HG03575 (cell line): ENCODE results near the gene ABCE1.

Experiments used
- ATAC-seq: cut with Tn5 transposase; IDR thresholded peaks from one replicate; pipeline ENCODE4 v1.9.1; 2021; ENCODE audit not compliant: unreplicated experiment, insufficient number of reproducible peaks, low FRiP score; ENCODE audit errors: extremely low read depth

ABCE1 gene

GRCh38 chr4:145097821-145098674 lies at the start of gene ABCE1, which contains the start of gene ANAPC10:
TSS of gene ABCE1 (plus strand) at chr4:145098311. CDS start at chr4:145104413, 6,102 bp downstream.
TSS of gene ANAPC10 (minus strand) at chr4:145098196. CDS start at chr4:145096099, 2,097 bp downstream.
- ATAC-seq, result peak; percentile 44

DNA sequence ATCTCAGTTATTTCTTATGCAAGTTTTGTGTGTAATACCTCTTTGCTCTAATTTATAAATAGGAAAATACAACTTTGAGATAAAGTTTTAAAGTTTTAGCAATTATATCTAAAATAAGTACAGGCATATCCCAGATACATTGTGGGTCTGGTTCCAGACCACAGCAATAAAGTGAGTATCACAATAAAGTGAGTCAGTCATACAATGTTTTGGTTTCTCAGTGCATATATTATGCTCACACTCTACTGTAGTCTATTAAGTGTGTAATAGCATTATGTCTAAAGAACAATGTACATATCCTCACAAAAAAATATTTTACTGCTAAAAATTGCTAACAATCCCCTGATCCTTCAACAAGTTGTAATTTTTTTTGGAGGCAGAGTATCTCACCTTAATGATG lies 49.3 kb upstream of the ABCE1 start:
- ATAC-seq, result no peak

- no peak for ATAC-seq
Observed at GRCh38 chr4:145049241-145049640, 48.9 kb upstream of the ABCE1 start.

- ATAC-seq, result no peak
Observed at GRCh38 chr4:145055533-145056257, 42.4 kb upstream of the ABCE1 start.

- no peak for ATAC-seq
Observed at GRCh38 chr4:145056325-145057130, 41.6 kb upstream of the ABCE1 start.

DNA sequence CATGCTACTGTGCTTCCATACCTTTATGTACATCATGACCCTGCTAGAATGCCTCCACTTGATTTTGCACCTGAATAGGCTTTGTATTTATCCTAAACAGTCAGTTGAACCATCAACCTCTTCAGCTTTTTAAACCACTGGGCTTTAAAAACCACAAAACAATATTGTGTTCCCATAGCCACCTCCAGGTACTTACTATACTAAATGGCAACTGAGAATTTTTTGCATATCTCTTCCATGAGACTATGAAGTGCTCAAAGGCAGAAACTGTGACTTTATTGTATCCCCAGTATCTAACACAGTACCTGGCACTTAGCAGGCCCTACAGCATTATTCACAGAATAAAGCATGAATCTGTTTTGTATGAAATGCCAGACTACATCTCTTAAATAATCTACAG lies 39.9 kb upstream of the ABCE1 start:
- ATAC-seq, result no peak

DNA sequence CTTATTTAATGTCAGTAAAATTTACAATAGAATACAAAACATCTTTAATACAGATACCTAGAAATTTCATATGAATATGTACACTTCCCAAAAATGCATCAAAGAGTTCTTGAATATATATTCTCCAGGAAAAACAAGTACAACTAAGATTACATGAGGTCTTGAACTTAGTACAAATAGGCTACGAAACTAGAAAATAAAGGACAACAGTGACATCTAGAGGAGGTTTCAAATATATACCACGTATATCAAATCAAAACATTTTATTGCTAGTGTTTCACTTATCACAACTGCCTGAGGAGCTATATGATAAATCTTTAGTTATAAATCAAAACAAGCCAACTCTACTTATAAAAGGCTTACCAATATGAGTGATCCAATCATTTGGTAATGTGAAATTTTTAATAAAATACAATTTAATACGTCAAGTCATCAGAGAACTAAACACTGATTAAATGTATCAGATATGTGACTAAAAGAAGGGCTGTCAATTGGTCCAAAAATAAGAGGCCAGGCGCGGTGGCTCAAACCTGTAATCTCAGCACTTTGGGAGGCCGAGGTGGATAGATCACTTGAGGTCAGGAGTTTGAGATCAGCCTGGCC lies 36.7 kb upstream of the ABCE1 start:
- ATAC-seq, result no peak

DNA sequence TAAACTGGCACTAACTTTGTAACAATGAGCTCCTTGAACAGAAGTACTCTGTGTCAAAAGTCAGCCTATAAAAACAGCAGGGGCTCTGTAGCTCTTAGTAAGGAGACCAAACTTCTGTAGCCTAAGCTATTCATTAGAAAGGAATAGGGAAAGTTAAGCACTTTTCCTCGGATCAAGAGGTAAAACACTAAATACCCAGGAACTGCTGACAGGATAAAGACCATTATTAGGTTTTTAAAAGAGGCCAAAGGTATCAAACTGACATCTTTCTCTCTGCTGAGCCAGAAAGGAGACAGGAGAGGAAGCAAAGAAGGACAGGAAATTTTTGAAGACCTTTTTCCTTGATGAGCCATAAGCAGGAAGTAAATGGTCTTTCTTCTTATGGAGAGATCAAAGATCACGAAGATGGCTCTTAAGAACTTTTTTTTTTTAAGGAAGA lies 32.0 kb upstream of the ABCE1 start:
- no peak for ATAC-seq

- no peak for ATAC-seq
Observed at GRCh38 chr4:145069361-145069760, 28.8 kb upstream of the ABCE1 start.

DNA sequence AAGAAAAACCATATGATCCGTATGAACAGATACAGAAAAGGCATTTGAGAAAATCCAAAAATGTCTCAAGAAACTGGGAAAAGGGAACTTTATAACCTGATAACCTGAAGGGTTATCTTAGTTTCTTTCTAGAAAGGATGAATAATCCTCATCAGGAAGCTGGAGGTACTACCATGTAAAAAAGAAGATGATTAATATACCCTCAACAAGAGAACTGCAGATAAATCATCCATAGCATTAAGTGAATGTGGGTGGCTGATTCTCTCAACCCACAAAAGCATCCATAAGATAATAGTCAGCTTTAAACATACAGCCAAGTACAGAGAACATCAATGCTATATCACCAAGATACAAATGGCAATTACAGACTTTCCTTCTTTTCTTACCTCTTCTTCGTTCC lies 26.6 kb upstream of the ABCE1 start:
- no peak for ATAC-seq

GRCh38 chr4:145075742-145076468 lies 22.2 kb upstream of the ABCE1 start:
- ATAC-seq, result no peak

DNA sequence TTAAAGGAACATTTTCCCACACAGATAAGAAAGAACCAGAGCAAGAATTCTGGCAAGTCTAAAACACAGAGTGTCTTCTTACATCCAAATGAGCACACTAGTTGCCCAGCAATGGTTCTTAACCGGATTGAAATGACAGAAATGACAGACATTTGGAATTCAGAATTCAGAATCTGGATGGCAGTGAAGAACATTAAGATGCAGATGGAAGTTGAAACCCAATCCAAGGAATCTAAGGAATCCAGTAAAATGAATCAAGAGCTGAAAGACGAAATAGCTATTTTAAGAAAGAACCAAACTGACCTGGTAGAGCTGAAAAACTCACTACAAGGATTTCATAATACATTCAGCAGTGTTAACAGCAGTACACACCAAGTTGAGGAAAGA lies 21.6 kb upstream of the ABCE1 start:
- ATAC-seq, result no peak

DNA sequence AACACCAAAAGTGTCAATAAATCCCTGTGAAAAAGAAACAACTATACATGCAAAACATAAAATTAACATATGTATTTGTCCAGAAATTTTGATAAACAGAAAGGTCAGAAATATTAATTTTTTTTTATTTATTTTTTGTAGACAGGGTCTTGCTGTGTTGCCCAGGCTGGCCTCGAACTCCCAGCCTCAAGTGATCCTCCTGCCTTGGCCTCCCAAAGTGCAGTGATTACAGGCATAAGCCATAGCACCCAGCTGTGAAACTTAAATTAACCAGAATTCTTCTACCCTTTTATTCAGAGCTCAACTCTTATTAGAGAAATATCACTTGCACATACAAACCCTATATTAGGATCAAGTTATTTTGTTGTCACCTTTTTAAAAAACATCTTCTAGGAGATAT lies 16.4 kb upstream of the ABCE1 start:
- ATAC-seq, result no peak

GRCh38 chr4:145083891-145084605 lies 14.1 kb upstream of the ABCE1 start:
- ATAC-seq, result no peak

DNA sequence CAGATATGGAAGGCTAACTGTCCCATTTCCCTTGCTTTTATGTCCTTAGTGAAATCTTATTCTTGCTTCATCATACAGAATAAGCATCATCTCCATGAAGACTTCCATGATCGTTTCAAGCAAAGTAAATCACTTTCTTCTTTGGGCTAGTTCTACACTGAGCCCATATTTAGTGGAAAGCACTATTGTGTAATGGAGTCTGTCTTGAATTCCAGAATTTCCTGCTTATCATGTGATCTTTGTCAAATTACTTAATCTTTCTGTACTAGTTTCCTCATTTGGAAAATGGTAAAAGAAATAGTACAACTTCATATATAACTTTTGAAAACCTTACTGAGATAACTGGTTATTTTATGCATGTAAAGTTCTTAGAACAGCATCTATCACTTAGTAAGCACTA lies 7.7 kb upstream of the ABCE1 start:
- ATAC-seq, result no peak

DNA sequence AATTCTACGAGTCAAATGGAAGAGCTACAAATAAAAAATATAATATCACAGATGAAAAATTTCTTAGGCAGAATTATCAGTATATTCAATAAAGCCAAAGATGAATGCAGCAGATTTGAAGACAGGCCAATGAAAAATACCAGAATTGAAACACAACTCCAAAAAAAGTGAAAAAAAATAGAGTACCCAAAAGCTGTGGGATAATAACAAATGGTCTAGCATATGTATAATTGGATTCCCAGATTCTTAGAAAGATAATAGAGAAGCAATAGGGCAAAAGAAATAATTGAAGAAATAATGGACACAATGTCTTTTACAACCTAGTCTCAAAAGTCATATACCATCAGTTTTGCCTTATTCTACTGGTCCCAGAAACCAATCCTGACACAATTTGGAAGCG lies 4.5 kb upstream of the ABCE1 start:
- no peak for ATAC-seq

DNA sequence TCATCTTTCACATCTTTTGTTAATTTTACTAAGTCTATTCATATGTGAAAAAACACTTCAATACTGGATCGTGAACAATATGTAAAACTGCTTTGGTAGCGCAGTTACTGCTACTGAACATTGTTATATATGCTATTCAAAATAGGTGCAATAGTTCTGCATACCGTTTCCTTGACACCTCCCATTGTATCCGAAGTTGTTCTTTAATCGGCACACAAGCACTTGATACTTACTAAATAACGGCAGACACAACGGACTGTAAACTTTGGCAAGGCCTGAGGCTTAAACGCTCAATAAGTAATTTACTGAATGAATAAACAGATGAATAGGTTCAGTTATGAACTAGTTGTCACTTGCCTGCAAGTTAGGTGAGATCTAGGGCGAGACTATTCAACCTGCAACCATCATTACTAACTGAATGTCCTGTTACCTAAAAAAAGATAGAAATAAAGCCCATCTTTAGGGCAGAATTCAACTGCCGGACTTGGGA lies 735 bp upstream of the ABCE1 start:
- ATAC-seq, result no peak

DNA sequence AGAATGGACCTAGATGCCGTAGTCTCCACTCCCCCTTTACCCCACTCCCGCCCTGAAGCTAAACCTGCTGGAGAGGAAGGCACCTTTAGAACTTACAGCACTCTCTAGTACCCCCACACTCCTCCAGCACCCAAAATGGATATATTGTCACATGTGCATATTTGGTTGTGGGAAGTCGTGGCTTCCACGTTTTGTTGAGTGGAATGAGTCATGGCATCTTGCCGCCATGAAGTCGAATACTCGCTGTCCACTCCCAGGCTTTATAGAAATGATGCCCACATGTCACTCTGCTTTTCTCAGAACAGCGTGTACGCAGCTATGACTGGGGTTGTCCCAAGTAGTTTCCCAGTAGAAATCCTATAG lies 545 bp downstream of the ABCE1 start:
- peak; percentile 5 for ATAC-seq
